Measurements from ENCODE around the gene TBC1D8B.

Gene TBC1D8B

DNA sequence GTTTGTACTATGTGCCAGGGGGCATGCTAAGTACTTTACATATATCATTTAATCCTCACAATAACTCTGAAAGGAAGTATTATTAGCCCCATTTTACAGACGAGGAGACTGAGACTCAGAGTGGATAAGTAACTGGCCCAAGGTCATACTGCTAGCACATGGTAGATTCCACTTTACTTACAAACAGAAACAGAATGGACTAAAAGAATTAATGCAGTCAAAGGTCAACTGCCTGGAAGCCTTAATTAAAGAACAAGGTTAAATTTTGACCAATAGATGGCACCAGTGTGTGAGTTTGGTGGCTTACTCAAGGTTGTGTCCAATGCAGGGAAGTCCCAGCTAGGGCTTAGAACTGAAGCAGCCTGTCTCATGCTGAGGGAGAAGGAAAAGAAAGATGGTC lies 96.0 kb downstream of the TBC1D8B start:
- DNase-seq (ENCODE audit: low spot score) = no peak

DNA sequence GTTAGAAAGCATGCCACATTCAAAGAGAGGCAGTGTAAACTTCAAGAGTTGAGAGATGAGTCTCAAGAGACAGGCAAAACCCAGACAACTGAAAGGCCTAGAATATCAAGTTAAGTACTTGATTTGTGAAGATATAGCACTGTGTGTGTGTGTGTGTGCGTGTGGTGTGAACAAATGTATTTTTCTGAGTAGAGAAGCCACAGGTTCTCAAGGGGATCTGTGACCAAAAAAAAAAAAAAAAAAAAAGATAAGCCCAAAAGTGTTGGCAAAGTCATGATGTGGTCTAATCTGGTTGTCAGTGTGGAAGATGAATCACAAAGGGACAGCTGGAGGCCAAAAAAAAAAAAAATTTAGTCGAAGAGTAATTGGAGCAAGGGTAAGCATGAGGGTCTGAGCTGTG lies 96.8 kb downstream of the TBC1D8B start:
- DNase-seq (ENCODE audit: low spot score) = no peak

DNA sequence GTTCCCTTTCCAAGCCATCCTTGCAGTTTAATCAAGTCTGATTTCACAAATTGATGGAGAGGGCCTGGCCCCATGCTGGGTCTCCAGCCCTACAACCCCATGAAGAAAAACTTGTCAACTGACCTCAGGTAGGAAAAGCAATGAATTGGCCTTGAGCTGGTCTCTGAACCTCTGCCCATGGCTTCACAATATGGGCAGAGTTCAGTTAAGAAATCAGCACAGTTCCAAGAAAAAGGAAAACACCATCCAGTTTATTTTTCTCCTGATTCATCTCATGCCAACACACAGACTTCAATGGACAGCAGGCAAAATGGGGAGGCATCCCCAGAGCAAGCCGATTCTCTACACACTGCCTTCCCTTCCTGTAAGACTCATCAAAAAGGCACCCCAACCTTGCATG lies 97.4 kb downstream of the TBC1D8B start:
- DNase-seq (ENCODE audit: low spot score) = no peak

DNA sequence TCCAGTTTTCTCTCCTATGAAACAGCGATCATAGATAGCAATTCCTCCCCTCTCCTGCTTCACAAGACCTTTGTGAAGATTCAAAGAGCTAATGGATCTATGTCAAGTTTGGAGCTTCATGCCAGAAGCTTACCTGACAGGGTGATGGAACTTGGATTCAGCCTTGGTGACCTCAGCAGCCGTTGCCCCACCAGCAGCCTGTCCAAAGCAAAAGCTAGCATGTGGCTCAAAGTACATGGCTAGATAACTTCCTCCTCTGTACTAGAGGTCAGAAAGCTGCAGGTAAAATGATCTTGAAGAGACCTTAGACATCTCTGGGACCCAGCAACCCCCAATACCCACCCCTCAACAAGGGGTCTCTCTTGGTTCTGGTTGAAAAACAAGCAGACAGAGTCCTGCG lies 98.9 kb downstream of the TBC1D8B start:
- no peak for DNase-seq (ENCODE audit: low spot score)

DNA sequence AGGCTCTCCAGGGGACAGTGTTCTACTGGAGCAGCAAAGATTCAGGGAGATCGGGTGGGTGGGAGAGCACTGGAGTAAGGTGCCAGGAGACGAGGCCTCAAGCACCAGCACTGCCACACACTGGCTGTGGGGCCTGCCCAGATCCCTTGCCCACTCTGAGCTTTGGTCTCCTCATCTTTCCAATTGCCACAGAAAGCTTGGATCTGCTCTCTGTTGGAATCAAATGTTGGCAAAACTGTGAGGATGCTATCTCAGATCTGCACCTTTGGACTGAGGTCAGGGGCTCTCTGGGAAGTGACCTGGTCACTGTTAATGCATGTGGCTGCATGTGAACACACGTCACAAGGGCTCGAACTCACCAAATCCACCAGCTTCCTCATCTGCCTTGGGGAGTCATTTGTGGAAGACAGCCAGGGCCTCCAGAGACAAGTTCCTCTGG lies 99.3 kb downstream of the TBC1D8B start:
- DNase-seq (ENCODE audit: low spot score) = no peak

DNA sequence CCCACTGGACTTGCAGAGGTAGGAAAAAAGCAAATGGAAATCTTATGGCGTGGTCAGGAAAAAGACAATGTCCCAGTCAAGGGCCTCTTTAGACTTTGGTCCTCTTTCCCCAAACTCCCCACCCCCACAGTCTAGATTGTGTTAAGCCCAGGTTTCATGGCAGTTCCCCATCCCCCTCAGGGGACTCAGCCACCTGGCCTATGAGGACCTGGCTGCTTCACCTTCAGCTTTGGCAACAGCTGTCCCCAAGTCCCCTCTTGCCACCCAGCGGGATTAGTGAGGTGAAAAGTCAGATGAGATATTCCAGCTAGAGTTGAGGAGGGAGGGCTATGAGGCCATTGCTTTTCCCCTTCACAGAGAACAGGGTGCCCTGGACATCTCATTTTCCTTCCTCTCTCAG lies 100.2 kb downstream of the TBC1D8B start:
- DNase-seq (ENCODE audit: low spot score) = no peak

DNA sequence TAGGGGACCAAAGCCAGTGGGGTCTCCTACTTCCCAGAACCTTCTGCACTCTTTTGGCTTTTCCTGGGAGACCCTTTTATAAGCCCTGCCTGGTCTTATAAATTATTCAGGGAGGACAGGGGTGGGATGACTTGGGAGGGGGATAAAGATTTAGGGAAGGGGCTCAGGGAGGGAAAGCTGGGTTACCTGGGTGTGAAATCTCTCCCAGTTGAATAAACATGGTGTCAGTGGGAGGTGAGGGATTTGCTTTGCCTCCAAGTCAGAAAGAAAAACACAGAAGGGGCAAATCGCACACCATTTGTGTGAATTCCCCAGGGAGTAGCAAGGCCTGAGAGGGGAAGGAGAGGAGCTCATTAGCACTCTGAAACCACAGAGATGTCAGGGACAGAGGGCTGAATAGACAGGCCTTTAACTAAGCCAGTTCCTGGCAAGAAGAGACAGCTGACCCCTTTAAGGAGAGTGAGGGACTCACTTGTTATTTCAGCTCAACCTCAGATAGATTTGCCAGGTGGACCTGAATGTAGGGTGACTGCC lies 100.9 kb downstream of the TBC1D8B start, which contains the start of gene RIPPLY1:
Gene RIPPLY1, minus strand, starts transcription at position 51 of the 534 bp plus-strand sequence. CDS start 54 bp downstream, outside the sequence.
- DNase-seq (ENCODE audit: low spot score) = no peak

DNA sequence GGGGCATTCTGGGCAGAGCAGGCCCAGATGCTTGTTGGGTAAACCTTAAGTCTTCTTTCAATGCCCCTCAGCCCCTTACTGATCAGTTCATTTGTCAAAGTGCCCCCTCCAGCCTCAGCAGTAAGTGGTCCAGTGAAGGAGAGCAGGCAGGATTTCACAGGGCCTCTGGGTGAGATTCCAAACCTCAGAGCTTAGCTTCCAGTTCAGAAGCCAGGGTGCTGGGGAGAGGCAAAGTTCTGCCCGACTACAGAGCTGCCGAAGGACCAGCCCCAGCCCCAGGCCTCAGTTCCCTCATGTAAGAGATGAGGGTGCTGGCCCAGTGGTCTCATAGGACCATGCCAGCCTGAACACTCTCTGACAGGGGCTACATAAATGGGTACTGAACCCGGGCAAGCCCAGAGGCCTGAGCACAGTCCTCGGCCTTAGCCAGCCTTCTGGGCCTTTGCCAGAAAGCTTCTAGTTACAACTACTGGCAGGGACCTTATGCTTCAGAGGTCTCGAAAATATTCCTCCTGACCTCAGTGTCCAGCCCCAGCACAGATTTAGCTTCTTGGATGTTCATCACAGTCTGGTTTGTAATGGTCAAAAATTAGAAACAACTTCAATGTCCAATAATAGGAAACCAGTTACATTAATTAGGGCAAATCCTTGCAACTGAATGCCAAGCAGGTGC lies 101.5 kb downstream of the TBC1D8B start:
- DNase-seq (ENCODE audit: low spot score) = no peak

DNA sequence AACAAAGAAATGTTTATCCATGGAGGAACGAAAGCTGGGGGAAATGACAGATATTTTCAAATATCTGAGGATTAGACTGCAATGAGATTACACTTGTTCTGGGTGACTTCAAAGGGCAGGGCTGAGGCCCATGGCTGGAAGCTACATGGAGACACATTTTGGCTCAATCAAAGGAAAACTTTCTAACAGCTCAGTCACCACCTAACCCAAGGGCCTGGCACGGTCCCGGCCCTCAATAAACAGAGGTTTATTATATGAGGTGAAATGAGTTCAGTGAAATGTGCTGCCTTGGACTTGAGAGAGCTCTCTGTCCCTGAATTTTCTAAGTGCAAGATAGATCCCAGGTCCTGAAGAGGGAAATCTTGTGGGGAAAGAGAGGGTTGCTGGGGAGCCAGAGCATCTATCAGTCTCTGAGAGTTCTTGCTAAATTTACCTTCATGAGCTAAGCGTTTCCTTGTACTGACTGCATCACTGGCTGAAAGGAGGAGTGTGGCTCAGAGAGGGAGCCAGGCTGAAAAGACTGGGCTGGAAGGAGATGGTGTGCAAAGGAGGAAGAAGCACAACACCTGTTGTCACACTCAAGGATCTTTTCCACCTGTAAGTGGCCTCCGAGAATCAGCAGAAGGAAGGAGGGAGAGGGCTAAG lies 102.7 kb downstream of the TBC1D8B start:
- DNase-seq (ENCODE audit: low spot score) = no peak

DNA sequence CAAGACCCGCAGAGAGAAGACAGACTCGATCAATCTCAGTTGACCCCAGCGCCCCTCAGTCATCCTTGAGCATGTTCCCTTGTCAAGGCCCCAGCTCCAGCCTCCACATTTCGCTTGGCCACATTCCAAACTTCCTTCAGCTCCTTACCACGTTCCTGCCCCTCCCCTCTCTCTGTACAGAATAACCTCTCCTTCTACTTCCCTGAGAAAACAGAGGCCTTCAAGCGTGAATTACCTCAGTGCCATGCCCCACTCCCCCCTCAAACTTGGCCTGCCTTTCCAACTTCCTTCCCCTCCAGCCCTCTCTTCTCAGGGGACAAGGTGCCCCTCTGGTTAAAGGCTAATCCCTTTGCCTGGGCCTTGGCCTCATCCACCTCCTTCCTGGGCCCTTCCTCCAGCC lies 103.9 kb downstream of the TBC1D8B start:
- DNase-seq (ENCODE audit: low spot score) = no peak

DNA sequence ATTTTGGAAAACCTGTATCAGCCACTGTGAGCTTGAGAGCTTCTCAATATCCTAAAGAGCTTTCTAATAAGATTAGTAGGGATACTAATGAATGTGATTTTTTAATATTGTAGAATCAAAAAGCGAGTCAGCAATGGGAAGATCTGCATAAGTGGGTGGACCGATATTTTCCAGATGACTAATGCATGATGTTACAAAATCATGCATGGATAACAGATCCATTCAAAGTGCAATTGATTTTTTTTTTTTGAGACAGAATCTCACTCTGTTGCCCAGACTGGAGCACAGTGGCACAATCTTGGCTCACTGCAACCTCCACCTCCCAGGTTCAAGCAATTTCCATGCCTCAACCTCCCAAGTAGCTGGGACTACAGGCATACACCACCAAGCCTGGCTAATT lies 110.4 kb downstream of the TBC1D8B start:
- DNase-seq (ENCODE audit: low spot score) = no peak

DNA sequence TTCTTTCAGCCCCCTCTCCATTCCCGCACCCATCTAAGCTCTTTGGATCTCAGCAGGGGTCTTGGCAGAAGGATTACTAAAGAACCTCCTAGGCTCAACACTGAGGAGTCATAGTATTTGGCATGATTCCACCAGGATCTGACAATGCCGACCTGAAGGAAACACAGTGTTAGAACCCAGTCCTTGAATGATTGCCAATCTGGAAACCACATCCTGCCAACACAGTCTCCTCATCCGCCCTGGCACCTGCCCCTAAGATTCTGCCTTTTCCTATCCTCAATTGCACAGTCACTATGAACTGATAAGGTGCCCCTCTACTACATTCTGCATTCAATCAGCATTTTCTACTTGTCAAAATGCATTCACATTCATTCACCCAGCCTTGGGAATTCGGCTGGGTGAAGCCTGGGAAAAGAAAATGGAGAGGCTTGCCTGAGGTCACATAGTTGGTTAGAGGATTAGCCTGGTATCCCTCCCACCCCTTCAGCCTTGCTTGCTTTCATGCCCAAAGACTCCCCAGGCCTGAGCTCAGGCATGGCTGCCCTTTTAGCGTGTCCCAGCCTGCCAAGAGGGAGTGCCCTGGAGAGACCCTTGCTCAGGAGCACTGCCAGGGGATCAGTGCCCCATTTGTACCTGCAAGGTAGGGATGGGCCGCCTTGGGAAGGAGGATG lies 115.5 kb downstream of the TBC1D8B start:
- DNase-seq (ENCODE audit: low spot score) = no peak

DNA sequence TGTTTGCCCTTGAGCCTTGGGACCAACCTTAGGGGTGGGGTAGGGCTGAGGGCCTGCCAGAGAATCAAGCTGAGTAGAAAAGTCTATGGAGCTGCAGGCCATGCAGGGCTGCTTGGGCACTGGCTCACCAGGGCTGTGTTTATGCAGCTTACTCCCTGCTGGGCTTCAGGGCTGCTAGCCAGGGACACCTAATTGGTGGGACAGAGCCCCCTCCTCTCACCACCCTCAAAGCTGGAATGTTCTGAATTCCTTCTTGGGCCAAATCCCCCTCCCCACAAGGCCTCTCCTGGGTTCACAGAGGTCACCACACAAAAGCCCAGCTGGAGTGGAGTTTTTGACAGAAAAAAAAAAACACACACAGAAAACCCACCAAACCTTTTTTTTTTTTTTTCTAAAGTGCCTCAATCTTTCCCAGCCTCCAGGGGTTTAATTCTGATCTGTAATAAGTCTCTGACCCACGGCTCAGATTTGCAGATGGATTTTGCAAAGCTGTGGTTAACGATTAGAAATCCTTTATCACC lies 117.5 kb downstream of the TBC1D8B start, which contains the start of gene CLDN2:
Gene CLDN2, plus strand, starts transcription at position 471 of the 521 bp plus-strand sequence. CDS start 7,827 bp downstream, outside the sequence.
- DNase-seq (ENCODE audit: low spot score) = no peak

DNA sequence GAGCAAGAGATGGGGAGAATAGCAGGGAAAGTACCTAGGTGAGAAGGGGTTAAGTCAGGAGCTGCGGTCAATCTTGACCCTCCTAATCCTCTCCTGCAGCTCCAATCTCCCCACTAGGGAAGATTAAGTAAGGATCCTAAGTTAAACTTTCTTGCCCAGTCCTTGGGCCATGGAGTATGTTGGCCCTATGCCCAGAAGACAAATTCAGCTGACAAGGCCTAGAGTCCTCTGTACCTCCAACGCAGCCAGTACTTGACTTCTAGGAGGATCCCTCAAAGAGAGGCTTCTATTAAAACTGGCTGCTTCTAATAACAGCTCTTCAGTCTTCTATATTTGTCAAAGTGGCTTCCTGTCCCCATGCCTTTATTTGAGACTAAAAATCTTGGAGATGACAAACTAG lies 119.2 kb downstream of the TBC1D8B start:
- no peak for DNase-seq (ENCODE audit: low spot score)

Data from HuH-7.5 (cell line).